Panc1 (cell line): ENCODE measurements around the gene COL27A1.

Source experiments
- POLR2AphosphoS5 ChIP-seq: IDR thresholded peaks from 2 replicates; pipeline ENCODE4 v1.6.1; 2012; ENCODE audit warnings: mild to moderate bottlenecking, low read depth, low read length, moderate library complexity
- SIN3A ChIP-seq: IDR thresholded peaks from 2 replicates; pipeline ENCODE4 v1.6.1; 2012; ENCODE audit warnings: low read depth, mild to moderate bottlenecking, low read length, moderate library complexity, borderline replicate concordance; ENCODE audit not compliant: insufficient read depth
- TCF7L2 ChIP-seq: IDR thresholded peaks from 2 replicates; pipeline ENCODE4 v1.6.1; 2011; ENCODE audit warnings: mild to moderate bottlenecking, low read depth, low read length, inconsistent platforms
- TF ChIP-seq, protein P1 (sequence below): fragments of 450-650 bp; IDR thresholded peaks from 2 replicates; pipeline ENCODE4 v1.5.1; 2017; ENCODE audit warnings: mild to moderate bottlenecking
- TF ChIP-seq, protein P2 (sequence below), 2 experiments: IDR thresholded peaks; 2 replicates each; pipeline ENCODE4 v1.6.1; 2011 to 2012; ENCODE audit warnings: low read depth in 2 of 2, control low read depth in 1 of 2, low read length in 1 of 2, mild to moderate bottlenecking in 1 of 2, moderate library complexity in 1 of 2; ENCODE audit not compliant: insufficient read depth in 1 of 2

GRCh38 chr9:114288193-114289091 lies 133.1 kb downstream of the COL27A1 start:
- TF ChIP-seq, protein P1, sequence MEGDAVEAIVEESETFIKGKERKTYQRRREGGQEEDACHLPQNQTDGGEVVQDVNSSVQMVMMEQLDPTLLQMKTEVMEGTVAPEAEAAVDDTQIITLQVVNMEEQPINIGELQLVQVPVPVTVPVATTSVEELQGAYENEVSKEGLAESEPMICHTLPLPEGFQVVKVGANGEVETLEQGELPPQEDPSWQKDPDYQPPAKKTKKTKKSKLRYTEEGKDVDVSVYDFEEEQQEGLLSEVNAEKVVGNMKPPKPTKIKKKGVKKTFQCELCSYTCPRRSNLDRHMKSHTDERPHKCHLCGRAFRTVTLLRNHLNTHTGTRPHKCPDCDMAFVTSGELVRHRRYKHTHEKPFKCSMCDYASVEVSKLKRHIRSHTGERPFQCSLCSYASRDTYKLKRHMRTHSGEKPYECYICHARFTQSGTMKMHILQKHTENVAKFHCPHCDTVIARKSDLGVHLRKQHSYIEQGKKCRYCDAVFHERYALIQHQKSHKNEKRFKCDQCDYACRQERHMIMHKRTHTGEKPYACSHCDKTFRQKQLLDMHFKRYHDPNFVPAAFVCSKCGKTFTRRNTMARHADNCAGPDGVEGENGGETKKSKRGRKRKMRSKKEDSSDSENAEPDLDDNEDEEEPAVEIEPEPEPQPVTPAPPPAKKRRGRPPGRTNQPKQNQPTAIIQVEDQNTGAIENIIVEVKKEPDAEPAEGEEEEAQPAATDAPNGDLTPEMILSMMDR = no peak
- no peak for TF ChIP-seq SIN3A
- TF ChIP-seq, protein P2, sequence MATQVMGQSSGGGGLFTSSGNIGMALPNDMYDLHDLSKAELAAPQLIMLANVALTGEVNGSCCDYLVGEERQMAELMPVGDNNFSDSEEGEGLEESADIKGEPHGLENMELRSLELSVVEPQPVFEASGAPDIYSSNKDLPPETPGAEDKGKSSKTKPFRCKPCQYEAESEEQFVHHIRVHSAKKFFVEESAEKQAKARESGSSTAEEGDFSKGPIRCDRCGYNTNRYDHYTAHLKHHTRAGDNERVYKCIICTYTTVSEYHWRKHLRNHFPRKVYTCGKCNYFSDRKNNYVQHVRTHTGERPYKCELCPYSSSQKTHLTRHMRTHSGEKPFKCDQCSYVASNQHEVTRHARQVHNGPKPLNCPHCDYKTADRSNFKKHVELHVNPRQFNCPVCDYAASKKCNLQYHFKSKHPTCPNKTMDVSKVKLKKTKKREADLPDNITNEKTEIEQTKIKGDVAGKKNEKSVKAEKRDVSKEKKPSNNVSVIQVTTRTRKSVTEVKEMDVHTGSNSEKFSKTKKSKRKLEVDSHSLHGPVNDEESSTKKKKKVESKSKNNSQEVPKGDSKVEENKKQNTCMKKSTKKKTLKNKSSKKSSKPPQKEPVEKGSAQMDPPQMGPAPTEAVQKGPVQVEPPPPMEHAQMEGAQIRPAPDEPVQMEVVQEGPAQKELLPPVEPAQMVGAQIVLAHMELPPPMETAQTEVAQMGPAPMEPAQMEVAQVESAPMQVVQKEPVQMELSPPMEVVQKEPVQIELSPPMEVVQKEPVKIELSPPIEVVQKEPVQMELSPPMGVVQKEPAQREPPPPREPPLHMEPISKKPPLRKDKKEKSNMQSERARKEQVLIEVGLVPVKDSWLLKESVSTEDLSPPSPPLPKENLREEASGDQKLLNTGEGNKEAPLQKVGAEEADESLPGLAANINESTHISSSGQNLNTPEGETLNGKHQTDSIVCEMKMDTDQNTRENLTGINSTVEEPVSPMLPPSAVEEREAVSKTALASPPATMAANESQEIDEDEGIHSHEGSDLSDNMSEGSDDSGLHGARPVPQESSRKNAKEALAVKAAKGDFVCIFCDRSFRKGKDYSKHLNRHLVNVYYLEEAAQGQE (IDR thresholded peaks at IDR 0.05; ENCODE audit: insufficient read depth in 1 of 2, low read depth in 2 of 2, low read length in 1 of 2) = no peak
- TF ChIP-seq POLR2AphosphoS5 = no peak
- no peak for TF ChIP-seq TCF7L2
